Dermis microvascular lymphatic vessel endothelial cell (primary cell): Measurements from ENCODE around the gene MIPEP. TPM values are rescaled to one million over a fixed set of nuclear protein-coding genes. Genes with fewer than 3 reads are reported as not detected.

Experiments
- DNase-seq, 2 donors: peaks; one replicate each; pipeline versions ENCODE4 v3.0.0 to v3.0.0-alpha.2; 2010; ENCODE audit warnings: low read depth in 2 of 2
- total RNA-seq: library from RNA; depleted of rRNA; stranded (reverse); fragments of >200 nt; gene quantifications from 2 replicates; pipeline ENCODE4 v1.2.1, GENCODE V29; 2014

Gene MIPEP
- total RNA-seq, 1 donor from 2014 or later, result 13.7 TPM

- no peak for DNase-seq
Measured at GRCh38 chr13:23855360-23855759, 33.8 kb downstream of the MIPEP start.

GRCh38 chr13:23852351-23852750 lies 36.8 kb downstream of the MIPEP start:
- DNase-seq, result no peak

- peak; percentile 69 to 87 for DNase-seq
Measured at GRCh38 chr13:23851106-23851505, 38.1 kb downstream of the MIPEP start.

- no peak for DNase-seq
Measured at GRCh38 chr13:23850134-23850533, 39.1 kb downstream of the MIPEP start.

- DNase-seq, result no peak
Measured at GRCh38 chr13:23849670-23850069, 39.5 kb downstream of the MIPEP start.

GRCh38 chr13:23848646-23849141 lies 40.5 kb downstream of the MIPEP start:
- no peak for DNase-seq

- DNase-seq, result no peak
Measured at GRCh38 chr13:23848019-23848418, 41.2 kb downstream of the MIPEP start.

- DNase-seq, result no peak
Measured at GRCh38 chr13:23847497-23847896, 41.7 kb downstream of the MIPEP start.

GRCh38 chr13:23845105-23845725 lies 44.0 kb downstream of the MIPEP start:
- no peak for DNase-seq

- no peak for DNase-seq
Measured at GRCh38 chr13:23844132-23844531, 45.1 kb downstream of the MIPEP start.

- DNase-seq, result no peak
Measured at GRCh38 chr13:23843436-23843835, 45.8 kb downstream of the MIPEP start.

- no peak for DNase-seq
Measured at GRCh38 chr13:23842406-23842805, 46.8 kb downstream of the MIPEP start.

- no peak for DNase-seq
Measured at GRCh38 chr13:23833733-23834611, 55.2 kb downstream of the MIPEP start.

GRCh38 chr13:23828866-23829265 lies 60.3 kb downstream of the MIPEP start:
- DNase-seq, result peak in 1 of 2 donors; percentile 34

- peak in 1 of 2 donors; percentile 14 for DNase-seq
Measured at GRCh38 chr13:23828086-23828485, 61.1 kb downstream of the MIPEP start.

GRCh38 chr13:23825179-23825578 lies 64.0 kb downstream of the MIPEP start:
- no peak for DNase-seq

GRCh38 chr13:23824371-23824770 lies 64.8 kb downstream of the MIPEP start:
- no peak for DNase-seq

- DNase-seq, result no peak
Measured at GRCh38 chr13:23822252-23822824, 66.9 kb downstream of the MIPEP start.

- DNase-seq, result no peak
Measured at GRCh38 chr13:23820530-23820929, 68.7 kb downstream of the MIPEP start.

- no peak for DNase-seq
Measured at GRCh38 chr13:23817830-23818229, 71.4 kb downstream of the MIPEP start.

- no peak for DNase-seq
Measured at GRCh38 chr13:23817136-23817535, 72.1 kb downstream of the MIPEP start.

GRCh38 chr13:23813635-23814034 lies 75.6 kb downstream of the MIPEP start:
- DNase-seq, result no peak
